HT-29 (cell line): ENCODE measurements around the gene MDH1B. TPM values are rescaled to one million over a fixed set of nuclear protein-coding genes. Genes with fewer than 3 reads are reported as not detected.

Experiments used
- DNase-seq: peaks from one replicate; pipeline ENCODE4 v3.0.0-alpha.2; 2015; ENCODE audit warnings: low spot score
- small RNA-seq: library from RNA; depleted of rRNA; stranded (forward); fragments of <200 nt; gene quantifications from one replicate; pipeline ENCODE3, GENCODE V24; 2014
- total RNA-seq: library from RNA; depleted of rRNA; stranded (reverse); fragments of >200 nt; shearing (Covaris generic); gene quantifications from 2 replicates; pipeline ENCODE4 v1.2.3, GENCODE V29; 2014; rRNA removed

Gene MDH1B
- total RNA-seq, 1 experiment from 2014 or later: not detected

- peak; percentile 71 for DNase-seq
These were observed 71.6 kb downstream of the MDH1B start for GRCh38 chr2:206693399-206694137.

- no peak for DNase-seq
These were observed 72.2 kb downstream of the MDH1B start for GRCh38 chr2:206692971-206693370.

DNA sequence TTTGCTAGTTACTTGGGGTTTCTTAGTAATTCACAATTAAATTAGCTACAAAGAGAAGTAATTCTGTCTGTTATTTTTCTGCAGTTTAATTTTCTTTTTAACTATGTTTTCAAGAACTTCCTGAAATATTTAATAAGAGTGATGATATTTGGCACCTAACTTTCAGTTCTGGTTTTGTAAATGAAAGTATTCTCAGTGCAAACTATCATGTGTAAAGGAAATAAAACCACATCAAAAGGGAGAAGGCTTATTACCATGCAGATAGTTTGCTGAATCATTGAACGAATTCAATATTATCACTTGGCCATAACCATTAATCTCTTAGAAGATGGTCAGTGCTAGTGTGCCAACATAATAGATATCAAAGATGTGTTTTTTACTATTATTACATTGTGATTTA lies 76.1 kb downstream of the MDH1B start:
- DNase-seq: no peak

DNA sequence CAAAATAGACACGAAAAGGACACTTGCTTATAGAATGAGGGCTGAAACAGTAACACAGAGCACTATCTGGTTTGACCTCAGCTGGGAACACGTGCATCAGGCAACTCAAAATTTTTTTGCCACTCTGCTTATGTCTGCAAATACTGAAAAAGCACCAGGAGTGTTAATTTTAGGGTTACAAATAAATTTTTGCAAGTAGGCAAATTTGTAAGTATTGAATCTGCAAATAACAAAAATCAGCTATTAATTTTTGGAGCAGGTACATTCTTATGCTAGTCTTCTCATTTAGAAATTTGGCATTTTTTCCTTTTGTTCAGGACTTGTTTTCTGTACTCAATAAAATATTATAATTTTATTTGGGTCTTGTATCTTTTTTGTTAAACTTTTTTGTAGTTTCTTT lies 76.7 kb downstream of the MDH1B start:
- DNase-seq: no peak

Small RNAs within 50 kb of the gene (small RNA-seq; reads per million reads assigned to genes)
- gene MIR3130-2 (not detected), gene RF00019 (not detected)

Other genes with a start within 250 kb of the MDH1B start
- gene FAM237A, start 122.8 kb downstream of the MDH1B start, total RNA-seq: not detected in 2 replicates
- gene DYTN, start 46.9 kb downstream of the MDH1B start, total RNA-seq: not detected in 2 replicates
- gene FASTKD2, start 278 bp upstream of the MDH1B start, total RNA-seq: 15.7 and 17.0 TPM in 2 replicates
- not detected in 2 replicates for gene CPO, start 174.2 kb upstream of the MDH1B start, total RNA-seq